GM21529 (cell line): ENCODE measurements around the gene NDUFAF3.

Experiments used
- ATAC-seq: cut with Tn5 transposase; IDR thresholded peaks from one replicate; pipeline ENCODE4 v1.9.1; 2021; ENCODE audit not compliant: unreplicated experiment

The NDUFAF3 gene, protein sequence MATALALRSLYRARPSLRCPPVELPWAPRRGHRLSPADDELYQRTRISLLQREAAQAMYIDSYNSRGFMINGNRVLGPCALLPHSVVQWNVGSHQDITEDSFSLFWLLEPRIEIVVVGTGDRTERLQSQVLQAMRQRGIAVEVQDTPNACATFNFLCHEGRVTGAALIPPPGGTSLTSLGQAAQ

DNA sequence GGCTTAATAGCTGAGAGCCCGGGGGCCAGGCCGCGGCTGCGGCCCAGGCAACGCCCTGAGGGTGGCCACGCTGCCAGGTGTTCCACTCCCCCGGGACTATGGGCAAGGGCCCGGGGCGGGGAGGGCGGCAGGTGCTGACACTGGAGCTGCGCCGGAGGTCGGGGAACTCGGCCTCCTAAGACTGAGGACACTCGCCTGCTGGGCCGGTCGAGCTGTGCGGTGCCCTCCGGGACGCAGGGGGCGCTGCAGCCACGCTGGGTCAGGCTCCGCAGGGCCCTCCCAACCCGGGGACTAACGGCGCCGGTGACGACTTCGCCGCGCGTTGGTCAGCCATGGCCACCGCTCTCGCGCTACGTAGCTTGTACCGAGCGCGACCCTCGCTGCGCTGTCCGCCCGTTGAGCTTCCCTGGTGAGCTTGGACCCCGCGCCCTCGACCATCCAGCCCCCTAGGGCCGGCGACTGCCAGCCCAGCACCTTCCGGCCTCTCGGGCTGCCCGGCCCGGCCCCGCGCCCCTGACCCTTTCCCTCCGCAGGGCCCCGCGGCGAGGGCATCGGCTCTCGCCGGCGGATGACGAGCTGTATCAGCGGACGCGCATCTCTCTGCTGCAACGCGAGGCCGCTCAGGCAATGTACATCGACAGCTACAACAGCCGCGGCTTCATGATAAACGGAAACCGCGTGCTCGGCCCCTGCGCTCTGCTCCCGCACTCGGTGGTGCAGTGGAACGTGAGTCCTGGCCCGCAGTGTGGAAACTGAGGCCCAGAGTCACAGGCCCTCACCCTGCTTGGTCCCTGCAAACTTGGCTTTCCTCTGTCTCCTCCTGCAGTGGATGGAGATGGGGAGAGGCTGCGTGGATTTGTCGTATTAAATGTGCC, at the start of gene NDUFAF3:
Gene NDUFAF3 (plus strand): TSS at position 309 of the 875 bp plus-strand sequence. CDS start 24 bp downstream, at position 333.
- ATAC-seq, result peak; percentile 61

DNA sequence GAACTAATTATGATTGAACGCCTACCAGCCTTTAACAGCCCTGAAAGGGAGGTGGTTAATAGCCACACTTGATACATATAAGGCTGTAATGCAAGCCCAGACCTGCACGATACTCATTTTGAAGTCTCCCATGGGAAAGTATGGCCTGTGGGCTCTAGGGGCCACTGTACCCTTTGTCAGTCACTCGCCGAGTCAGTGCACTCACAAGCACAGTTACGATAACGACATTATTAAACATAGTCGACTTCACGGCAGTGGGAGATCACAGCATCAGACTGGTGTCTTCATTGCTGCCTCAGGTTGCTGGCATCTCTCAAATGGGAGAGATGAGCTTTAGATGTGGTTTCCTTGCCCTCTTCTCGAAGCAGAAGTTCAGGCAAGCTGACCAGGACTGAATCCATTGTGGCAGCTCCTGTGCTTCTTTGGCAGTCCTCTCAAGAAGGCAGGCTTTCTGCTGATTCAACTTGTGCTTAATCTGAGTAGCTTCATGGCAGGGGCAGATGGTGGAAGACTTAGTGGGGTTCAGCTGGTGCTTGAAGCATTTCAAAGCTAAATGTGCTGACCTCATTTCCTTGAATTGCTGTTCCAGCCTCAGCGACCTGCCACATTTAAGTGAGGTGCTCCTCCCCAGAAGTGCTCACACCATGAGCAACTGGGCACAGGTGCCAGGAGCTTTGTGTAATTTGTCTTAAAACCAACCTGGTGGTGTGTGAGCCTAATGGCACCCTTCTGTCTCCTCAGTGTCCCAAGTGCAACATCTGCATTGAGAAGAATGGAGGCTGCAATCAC, 47.7 kb upstream of the NDUFAF3 start:
- no peak for ATAC-seq

DNA sequence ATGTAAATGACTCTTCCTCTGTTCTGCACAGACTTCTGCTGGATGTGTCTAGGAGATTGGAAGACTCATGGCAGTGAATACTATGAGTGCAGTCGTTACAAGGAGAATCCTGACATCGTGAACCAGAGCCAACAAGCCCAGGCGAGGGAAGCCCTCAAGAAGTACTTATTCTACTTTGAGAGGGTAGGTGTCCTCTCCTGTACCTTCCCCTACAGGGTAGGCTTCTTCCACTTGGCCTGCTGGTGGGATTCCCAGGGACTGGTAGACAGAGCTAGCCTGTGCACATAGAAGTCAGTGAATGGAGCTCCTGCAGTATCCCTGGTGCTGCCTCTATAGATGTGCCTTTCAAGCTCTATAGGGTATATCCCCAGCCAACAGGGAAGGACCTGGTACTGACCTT, 42.5 kb upstream of the NDUFAF3 start:
- no peak for ATAC-seq

DNA sequence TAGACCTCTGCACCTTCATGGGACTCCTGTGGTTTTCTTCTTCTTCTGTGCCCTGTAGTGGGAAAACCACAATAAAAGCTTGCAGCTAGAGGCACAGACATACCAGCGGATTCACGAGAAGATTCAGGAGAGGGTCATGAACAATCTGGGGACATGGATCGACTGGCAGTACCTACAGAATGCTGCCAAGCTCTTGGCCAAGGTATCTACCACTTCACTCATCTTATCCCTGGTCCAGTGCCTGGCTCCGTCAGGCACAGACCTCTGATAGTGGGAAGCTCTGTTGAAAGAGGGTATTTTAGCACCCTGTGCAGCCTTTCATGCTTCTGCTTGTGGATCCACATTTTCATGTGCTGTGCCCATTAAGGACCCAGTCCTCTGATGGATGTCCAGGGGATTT, 41.6 kb upstream of the NDUFAF3 start:
- ATAC-seq, result no peak

DNA sequence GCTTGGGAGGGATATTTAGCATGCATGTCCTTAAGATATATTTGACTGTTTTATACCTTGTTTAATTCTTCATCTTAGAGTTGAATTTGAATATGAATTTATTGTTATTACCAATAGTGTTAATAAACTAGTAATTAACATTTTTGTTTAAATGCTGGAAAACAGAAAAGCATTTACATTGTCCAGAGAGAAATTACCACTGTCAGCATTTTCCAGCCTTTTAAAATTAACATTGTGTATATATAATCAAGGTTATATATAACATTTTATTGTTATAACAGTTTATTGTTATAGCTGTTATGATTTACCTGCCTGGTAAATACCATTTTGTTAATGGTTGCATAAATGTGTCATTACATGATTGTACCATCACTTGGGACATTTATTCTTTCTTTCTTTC, 39.9 kb upstream of the NDUFAF3 start:
- ATAC-seq, result no peak

DNA sequence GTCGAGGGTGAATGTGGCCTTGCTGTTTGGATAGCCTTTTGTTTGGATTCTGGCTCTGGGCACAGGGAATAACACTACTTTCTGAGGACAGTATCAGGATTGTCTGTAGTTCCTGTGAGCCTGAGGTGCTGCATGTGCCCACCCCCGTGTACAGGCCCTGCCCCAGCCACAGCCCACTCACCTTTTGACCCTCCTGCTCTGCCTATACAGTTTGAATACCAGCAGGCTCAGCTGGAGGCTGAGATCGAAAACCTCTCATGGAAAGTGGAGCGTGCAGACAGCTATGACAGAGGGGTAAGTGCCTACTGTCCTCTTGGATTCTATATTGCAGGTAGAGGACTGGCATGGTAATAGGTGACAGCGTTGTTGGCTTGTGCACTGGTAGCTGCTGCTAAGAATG, 39.2 kb upstream of the NDUFAF3 start:
- ATAC-seq, result no peak

DNA sequence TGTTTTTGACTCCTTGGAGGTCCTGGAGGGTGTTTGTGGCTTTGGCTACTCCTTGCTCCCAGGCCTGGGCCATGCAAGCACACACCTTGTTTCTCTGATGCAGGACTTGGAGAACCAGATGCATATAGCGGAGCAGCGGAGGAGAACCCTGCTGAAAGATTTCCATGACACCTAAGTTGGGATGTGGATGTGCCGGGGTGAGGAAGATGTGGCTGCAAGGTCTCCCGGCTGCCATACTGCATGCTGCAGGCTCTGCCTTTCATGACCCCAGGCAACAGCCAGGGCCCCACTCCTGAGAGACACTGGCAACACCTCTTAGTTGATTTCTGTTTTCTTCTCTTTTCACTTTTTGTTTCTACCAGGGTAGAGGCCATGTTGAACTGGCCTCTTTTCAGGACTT, 38.8 kb upstream of the NDUFAF3 start:
- no peak for ATAC-seq

DNA sequence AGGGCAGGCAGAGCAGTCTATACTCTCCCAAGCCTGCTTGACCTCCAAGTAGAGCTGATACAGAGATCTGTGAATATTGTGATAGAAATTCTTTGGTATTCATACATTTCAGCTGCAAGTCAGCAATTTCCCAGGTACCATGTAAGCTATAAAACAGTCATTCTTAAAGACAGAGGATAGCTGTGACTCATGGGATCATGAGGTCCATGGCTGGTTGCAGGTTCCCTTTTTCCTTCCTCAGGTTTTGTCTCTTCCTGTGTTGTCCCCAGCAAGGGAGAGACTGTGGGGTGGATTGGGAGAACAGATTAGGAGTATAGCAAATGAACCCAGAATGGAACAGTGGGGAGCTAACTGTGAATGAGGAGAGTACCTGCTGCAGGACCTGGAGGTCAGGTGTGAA, 37.3 kb upstream of the NDUFAF3 start:
- no peak for ATAC-seq

DNA sequence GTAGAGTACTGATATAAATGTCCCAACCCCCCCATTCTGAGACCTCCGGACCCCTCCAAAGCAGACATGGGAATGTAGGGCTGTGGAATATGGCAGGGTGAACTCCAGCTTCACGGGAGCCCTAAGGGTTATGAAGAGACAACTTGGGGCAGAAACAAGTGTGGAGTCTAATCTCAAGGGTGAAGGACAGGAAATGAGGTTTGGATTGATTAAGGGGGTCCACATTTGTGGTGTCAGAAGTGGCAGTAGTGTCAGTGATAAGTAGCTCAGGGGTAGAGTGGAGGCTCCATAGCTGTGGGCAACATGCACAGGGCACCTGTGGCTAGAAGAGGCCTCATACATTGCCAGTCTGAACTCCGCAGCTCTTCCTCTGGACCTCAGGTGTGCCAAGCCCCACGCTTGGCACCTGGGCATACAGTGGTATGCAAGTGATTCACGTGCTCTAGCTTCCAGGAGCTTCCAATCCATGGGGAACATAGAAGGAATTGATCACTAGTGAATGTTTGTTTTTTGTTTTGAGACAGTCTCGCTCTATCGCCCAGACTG, 36.0 kb upstream of the NDUFAF3 start:
- ATAC-seq, result no peak

DNA sequence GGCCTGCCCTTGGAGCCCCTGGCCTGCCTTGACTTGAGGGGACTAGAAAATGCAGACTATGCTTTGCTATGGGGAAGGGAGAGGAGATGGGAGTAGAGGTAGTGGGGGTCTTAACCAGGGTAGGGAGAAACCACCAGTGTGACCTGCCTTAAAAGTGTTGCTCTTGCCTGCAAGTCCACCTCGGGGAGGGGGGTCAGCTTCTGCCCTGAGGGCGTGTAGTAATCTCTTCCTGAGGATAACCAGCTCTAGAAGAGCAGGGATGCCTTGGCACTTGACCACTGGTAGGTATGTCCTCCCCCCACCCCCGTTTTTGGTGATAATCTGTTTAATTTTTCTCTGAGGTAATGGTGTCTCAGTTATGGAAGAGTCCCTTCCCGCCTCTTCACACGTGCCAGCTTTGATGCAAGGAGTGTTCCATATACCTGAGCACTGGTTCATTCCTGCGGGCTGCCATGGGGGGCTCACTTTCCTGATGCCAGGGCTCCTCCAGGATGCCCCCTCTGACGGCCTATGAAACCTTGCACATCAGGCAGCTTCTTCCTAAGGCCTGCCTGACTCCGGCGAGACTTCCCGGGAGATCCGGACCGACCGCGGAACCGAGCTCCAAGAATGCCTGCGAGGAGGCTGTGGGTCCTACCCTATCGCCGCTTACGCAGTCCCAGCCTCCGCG, 32.7 kb upstream of the NDUFAF3 start:
- no peak for ATAC-seq

DNA sequence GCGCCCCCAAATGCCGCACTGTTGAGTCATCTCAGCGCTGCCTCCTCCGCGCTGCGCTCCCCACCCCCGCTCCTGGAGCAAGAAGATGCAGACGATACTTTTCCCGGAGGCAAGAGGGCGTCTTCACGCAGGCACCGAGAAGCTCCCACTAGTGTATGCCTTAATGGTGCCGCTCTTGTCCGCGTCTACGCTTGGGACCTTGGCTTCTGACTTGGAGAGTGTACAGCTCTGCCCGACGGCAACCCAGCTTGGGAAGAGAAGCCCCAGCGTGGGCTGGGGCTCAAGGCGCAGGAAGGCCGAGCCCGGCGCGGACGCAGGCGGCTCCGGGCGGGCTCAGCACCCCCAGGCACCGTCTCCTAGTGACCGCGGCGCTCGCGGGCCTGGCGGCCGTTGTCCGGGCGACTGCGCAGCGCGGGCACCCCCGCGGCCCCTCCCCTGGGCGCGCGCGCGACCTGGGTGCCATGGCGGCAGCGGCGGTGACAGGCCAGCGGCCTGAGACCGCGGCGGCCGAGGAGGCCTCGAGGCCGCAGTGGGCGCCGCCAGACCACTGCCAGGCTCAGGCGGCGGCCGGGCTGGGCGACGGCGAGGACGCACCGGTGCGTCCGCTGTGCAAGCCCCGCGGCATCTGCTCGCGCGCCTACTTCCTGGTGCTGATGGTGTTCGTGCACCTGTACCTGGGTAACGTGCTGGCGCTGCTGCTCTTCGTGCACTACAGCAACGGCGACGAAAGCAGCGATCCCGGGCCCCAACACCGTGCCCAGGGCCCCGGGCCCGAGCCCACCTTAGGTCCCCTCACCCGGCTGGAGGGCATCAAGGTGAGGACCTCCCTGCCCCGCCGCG, 31.9 kb upstream of the NDUFAF3 start, which contains the start of gene P4HTM:
Gene P4HTM (plus strand): TSS at position 446 of the 840 bp plus-strand sequence. CDS start 16 bp downstream, at position 462.
- ATAC-seq, result peak; percentile 55

DNA sequence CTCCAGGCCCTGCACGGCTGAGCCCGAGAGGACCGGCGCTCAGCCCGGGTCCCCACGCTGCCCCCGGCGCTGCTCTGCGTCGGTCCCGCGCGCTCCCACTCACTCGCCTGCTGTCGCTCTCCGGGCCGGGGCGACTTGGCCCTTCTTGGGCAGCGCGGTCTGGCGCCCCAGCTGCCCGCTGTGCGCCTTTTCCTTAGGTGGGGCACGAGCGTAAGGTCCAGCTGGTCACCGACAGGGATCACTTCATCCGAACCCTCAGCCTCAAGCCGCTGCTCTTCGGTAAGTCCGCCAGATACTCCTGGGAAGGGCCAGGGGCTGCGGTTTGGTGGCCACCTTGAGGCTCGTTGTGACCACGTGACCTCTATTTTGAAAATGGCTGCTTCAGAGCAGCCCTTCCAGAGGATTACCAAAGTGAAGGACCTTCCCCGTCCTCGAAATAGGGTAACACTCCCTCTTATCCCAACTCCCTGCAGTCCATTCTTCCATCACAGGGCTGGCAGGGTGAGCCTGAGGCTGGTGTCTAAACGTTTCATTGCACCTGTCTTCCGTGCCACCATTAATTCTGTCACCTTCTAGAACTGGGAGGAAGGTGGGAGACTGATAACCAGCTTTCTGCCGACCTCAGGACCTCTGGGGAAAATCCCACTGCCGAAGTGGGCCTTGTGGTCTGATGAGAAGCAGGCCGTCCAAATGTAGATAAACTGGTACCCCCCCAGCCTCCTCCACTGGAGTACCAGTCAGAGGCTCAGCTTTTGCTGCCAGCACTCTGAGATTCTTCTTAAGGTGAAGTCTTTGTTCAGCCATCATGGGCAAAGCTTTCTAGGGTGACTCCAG, 31.1 kb upstream of the NDUFAF3 start:
- peak; percentile 13 for ATAC-seq

DNA sequence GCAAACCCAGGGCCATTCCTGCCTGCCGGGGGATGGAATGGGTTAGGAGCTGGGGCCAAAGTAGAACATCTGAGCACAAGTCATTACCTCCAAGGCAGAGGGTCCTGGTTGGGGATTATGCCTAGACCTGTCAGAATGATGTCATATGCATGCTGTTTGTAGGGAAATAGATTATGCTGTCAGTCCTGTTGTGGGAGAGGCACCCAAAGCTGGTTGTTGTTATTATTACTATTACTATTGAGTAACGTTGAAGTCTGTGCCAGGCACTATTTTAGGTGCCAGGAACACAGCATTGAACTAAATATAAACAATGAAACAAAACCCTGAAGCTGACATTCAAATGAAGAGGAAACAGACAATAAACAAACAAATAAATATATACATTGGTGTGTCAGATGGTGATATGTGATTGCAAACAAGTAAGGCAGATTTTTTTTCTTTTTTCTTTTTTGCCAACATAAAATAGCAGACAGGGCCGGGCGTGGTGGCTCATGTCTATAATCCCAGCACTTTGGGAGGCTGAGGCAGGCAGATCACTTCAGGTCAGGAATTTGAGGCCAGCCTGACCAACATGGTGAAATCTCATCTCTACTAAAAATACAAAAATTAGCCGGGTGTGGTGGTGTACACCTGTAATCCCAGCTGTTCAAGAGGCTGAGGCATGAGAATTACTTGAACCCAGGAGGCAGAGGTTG, 29.9 kb upstream of the NDUFAF3 start:
- no peak for ATAC-seq

DNA sequence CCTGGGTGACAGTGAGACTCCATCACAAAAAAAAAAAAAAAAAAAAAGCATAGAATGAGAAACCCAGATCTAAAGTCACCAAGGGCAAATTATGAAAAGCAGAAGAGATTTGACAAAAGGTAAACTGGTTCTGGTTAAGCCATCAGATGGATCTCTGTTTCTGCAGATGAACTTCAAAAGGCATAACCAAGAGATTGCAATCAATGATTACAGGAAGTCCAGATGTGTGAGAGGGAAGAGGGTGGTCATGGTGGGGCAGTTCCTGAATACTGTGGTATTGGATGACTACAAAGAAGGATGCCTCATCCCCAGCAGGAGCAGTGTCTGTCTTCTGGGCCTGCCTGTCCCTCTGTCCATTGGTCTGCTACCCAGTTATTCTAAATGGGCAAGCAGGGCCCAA, 28.1 kb upstream of the NDUFAF3 start:
- no peak for ATAC-seq

DNA sequence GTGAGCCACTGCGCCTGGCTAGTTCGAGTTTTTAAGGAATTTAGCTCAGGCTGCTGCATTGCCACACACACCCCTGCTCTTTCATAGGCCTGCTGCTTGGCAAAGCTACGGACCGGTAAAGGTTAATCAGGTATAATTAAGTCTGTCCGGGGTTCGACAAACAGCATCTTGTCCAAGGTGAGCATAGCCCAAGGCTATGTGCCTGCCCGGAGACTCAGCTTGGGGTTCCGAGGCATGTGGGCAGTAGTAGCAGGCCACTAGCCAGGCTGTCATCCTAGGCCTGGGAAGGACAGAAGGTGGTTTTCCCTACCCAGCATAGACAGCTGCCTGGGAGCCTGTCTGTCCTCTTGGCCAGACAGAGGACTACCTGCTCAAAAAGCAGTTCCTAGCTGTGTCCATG, 25.3 kb upstream of the NDUFAF3 start:
- no peak for ATAC-seq

DNA sequence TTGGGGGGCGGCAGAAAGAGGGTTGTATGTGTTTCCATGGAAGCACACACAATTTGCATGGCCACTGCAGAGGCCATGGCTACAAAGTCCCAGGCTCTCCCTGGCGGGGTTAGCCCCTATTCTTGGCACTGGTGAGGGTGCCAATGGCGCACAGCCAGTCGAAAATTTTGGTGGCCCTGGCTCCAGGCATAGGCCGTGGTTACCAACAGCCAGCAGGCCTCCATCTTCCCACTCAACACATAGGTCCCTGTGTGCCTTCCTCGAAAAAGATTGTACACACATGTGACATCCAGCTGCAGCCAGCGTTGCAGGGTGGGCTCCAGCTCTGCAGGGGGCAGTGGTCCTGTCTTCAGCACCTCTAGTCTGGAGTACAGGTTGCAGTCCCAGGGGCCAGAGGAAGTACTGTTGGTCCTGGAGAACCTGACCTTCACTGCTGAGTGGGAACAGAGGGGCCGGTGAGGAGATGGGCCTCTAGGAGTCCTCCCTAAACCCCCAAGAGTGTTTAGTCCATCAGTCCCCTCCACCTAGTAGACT, 24.8 kb upstream of the NDUFAF3 start:
- ATAC-seq, result no peak

DNA sequence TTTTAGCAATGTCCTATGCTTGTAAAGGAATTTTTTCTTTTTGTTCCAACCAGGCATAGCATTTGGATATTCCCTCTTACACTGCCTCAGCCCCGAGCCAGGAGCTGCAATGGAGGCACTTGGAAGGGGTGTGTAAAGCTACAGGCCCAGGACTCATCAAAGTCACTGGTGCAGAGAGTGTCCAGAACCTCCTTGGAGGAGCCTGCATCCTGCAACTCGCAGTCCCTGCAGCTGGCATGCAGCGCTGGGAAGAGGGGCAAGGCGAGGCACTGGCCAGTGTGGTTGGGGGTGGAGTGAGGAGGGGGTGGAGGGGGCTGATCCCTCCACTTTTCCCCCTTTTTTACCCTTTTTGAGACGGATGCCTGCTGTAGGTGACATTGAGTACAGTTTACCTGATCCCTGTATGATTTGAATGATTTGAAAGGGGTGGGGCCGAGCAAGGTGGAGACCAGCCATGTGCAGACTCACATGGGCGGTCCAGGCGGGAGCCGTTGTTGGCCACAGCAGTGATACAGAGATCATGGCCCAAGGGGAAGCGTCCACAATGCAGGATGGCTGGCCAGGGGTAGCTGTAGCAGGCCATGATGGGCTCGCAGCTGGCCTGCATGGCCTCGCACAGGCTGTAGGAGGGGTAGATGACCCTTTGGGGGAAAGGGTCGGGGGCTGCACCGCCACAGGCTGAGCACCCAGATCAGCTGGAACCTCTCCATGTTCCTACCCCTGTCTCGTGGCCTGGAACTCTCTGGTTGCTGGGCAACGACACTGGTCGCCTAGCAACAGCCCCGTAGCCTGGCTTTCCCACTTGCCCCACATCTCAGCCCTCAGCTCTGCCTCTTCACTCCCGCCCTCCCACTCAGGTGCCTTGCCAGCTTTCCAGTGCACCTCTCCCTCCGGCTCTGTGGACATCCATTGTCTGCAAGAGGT, 23.9 kb upstream of the NDUFAF3 start:
- no peak for ATAC-seq
